ENCODE measurements around the gene SPTBN1. TPM values are rescaled to one million over a fixed set of nuclear protein-coding genes. Genes with fewer than 3 reads are reported as not detected.
"Not testable (repeated sequence)": the region's sequence is repeated elsewhere in the genome, so short reads cannot be mapped to it uniquely, and the experiment has no call there.

The SPTBN1 gene
- total RNA-seq, 1 experiment from 2014 or later = 262 TPM

DNA sequence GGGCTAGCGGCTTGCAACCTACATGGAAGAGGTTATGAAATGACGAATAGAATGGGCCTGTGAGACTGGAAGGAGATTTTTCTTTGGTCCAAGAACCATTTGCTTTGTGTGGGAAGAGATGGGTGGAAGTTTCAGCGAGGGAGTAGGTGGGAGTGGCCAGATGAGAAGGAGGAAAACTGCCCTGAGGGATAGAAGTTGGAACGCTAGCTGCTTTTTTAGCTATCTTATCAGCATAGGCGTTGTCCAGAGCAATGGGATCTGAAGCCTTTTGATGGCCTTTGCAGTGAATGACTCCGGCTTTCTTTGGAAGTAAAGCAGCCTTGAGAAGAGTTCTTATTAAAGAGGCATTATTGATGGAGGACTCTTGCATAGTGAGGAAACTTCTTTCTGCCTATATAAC, 52.4 kb downstream of the SPTBN1 start:
- Histone ChIP-seq H2AFZ (no peak overlapping the region), H4K20me1 (ENCODE audit: insufficient read depth) (no peaks in the 10 kb centered on the region), H3K79me2 (ENCODE audit: low read depth) (no peaks in the 10 kb centered on the region), H3K27me3 (ENCODE audit: insufficient read depth, low read depth) (no peaks in the 10 kb centered on the region), H3K27ac (no peak overlapping the region), H3K4me3 (no peak overlapping the region), H3K9me2 (ENCODE audit: insufficient read depth) (no peaks in the 10 kb centered on the region; the same call in 1 of the 2 replicates), H3K36me3 (ENCODE audit: low read depth) (no peaks in the 10 kb centered on the region), H3F3A (ENCODE audit: insufficient read depth, low read depth) (no peaks in the 10 kb centered on the region), H3K9me3 (ENCODE audit: insufficient read depth, low read depth) (no peaks in the 10 kb centered on the region), H3K4me1 (replicated peaks; ENCODE audit: insufficient read depth) (no peaks in the 10 kb centered on the region), H3K4me2 (no peak overlapping the region)
- TF ChIP-seq, protein P1, sequence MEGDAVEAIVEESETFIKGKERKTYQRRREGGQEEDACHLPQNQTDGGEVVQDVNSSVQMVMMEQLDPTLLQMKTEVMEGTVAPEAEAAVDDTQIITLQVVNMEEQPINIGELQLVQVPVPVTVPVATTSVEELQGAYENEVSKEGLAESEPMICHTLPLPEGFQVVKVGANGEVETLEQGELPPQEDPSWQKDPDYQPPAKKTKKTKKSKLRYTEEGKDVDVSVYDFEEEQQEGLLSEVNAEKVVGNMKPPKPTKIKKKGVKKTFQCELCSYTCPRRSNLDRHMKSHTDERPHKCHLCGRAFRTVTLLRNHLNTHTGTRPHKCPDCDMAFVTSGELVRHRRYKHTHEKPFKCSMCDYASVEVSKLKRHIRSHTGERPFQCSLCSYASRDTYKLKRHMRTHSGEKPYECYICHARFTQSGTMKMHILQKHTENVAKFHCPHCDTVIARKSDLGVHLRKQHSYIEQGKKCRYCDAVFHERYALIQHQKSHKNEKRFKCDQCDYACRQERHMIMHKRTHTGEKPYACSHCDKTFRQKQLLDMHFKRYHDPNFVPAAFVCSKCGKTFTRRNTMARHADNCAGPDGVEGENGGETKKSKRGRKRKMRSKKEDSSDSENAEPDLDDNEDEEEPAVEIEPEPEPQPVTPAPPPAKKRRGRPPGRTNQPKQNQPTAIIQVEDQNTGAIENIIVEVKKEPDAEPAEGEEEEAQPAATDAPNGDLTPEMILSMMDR (conservative IDR thresholded peaks at IDR 0.05) = no peak
- TF ChIP-seq EZH2 (IDR thresholded peaks at IDR 0.05; ENCODE audit: low read depth) = no peak
- DNase-seq = no peak
- POLR2A ChIA-PET (ENCODE audit: unreplicated experiment) = no interaction called here
- CTCF ChIA-PET = no interaction called here
- BruUV-seq (replicated peaks) = no TSS peak
- intact Hi-C loops (cut with micrococcal nuclease; ENCODE audit: unreplicated experiment) = no loop called here

- not testable (repeated sequence) for BruUV-seq (replicated peaks); H3F3A ChIP-seq (ENCODE audit: insufficient read depth, low read depth); H4K20me1 ChIP-seq (ENCODE audit: insufficient read depth)
Observed at GRCh38 chr2:54509043-54509442, 52.9 kb downstream of the SPTBN1 start.

GRCh38 chr2:54510916-54511315, 54.8 kb downstream of the SPTBN1 start:
- Histone ChIP-seq H3F3A (ENCODE audit: insufficient read depth, low read depth) (no peaks in the 10 kb centered on the region), H3K27me3 (ENCODE audit: insufficient read depth, low read depth) (no peaks in the 10 kb centered on the region), H3K4me1 (replicated peaks; ENCODE audit: insufficient read depth) (no peaks in the 10 kb centered on the region), H3K4me3 (no peak overlapping the region), H3K9me3 (ENCODE audit: insufficient read depth, low read depth) (no peaks in the 10 kb centered on the region), H2AFZ (no peak overlapping the region), H3K79me2 (ENCODE audit: low read depth) (no peaks in the 10 kb centered on the region), H4K20me1 (ENCODE audit: insufficient read depth) (no peaks in the 10 kb centered on the region), H3K36me3 (ENCODE audit: low read depth) (no peaks in the 10 kb centered on the region), H3K4me2 (no peak overlapping the region), H3K9me2 (ENCODE audit: insufficient read depth) (no peaks in the 10 kb centered on the region; the same call in 1 of the 2 replicates), H3K27ac (no peak overlapping the region)
- ChIA-PET CTCF (interaction anchor here (1.0 kb wide), 1 partner anchor 54 kb away, joined by 7 read pairs; no protein-coding TSS in a partner anchor), POLR2A (ENCODE audit: unreplicated experiment) (no interaction called here)
- TF ChIP-seq EZH2 (IDR thresholded peaks at IDR 0.05; ENCODE audit: low read depth) = no peak
- TF ChIP-seq, protein P1 (conservative IDR thresholded peaks at IDR 0.05) = no peak
- DNase-seq = no peak
- intact Hi-C loops (cut with micrococcal nuclease; ENCODE audit: unreplicated experiment) = no loop called here
- no TSS peak for BruUV-seq (replicated peaks)

More at GRCh38 chr2:54509043-54509442, 52.9 kb downstream of the SPTBN1 start:
- POLR2A ChIA-PET (ENCODE audit: unreplicated experiment); H3K27me3 ChIP-seq (ENCODE audit: insufficient read depth, low read depth); H3K27ac ChIP-seq; intact Hi-C loops (cut with micrococcal nuclease; ENCODE audit: unreplicated experiment); H3K79me2 ChIP-seq (ENCODE audit: low read depth); DNase-seq; H3K4me3 ChIP-seq; H2AFZ ChIP-seq; H3K36me3 ChIP-seq (ENCODE audit: low read depth); CTCF ChIA-PET; H3K9me2 ChIP-seq (ENCODE audit: insufficient read depth); H3K9me3 ChIP-seq (ENCODE audit: insufficient read depth, low read depth); H3K4me2 ChIP-seq; H3K4me1 ChIP-seq (replicated peaks; ENCODE audit: insufficient read depth): not testable (repeated sequence)

GRCh38 chr2:54512183-54512582, 56.1 kb downstream of the SPTBN1 start:
- DNase-seq = no peak
- ChIA-PET CTCF (no interaction called here), POLR2A (ENCODE audit: unreplicated experiment) (no interaction called here)
- Histone ChIP-seq H3K27ac (no peak overlapping the region), H3K9me2 (ENCODE audit: insufficient read depth) (no peaks in the 10 kb centered on the region; the same call in 1 of the 2 replicates), H3K4me2 (no peak overlapping the region), H4K20me1 (ENCODE audit: insufficient read depth) (no peaks in the 10 kb centered on the region), H3K27me3 (ENCODE audit: insufficient read depth, low read depth) (no peaks in the 10 kb centered on the region), H3K79me2 (ENCODE audit: low read depth) (no peaks in the 10 kb centered on the region), H2AFZ (no peak overlapping the region), H3K36me3 (ENCODE audit: low read depth) (no peaks in the 10 kb centered on the region), H3K4me1 (replicated peaks; ENCODE audit: insufficient read depth) (no peaks in the 10 kb centered on the region), H3K4me3 (no peak overlapping the region), H3K9me3 (ENCODE audit: insufficient read depth, low read depth) (no peaks in the 10 kb centered on the region), H3F3A (ENCODE audit: insufficient read depth, low read depth) (no peaks in the 10 kb centered on the region)
- no peak for TF ChIP-seq EZH2 (IDR thresholded peaks at IDR 0.05; ENCODE audit: low read depth)
- TF ChIP-seq, protein P1 (conservative IDR thresholded peaks at IDR 0.05) = no peak
- intact Hi-C loops (cut with micrococcal nuclease; ENCODE audit: unreplicated experiment) = no loop called here
- no TSS peak for BruUV-seq (replicated peaks)

Data from PC-9 (cell line).